CD4-positive, alpha-beta T cell treated with Interferon alpha-2 for 1 hour (primary cell): ENCODE results near the gene METTL25B.

ENCODE experiments used
- DNase-seq, 2 donors: peaks; one replicate each; pipeline ENCODE4 v3.0.0-alpha.2; 2020 to 2022

METTL25B gene

GRCh38 chr1:156773607-156774006 lies 45.3 kb downstream of the METTL25B start:
- no peak for DNase-seq

GRCh38 chr1:156775799-156776198 lies 47.5 kb downstream of the METTL25B start:
- no peak for DNase-seq

- no peak for DNase-seq
These were observed 48.7 kb downstream of the METTL25B start for GRCh38 chr1:156776942-156777341.

- DNase-seq = no peak
These were observed 49.3 kb downstream of the METTL25B start for GRCh38 chr1:156777573-156777972.

GRCh38 chr1:156781585-156782186 lies 53.4 kb downstream of the METTL25B start:
- DNase-seq = no peak

GRCh38 chr1:156785458-156785857 lies 57.2 kb downstream of the METTL25B start:
- DNase-seq = no peak
